GM23248 (cell line): ENCODE data around the gene ATP8B3. TPM values are rescaled to one million over a fixed set of nuclear protein-coding genes. Genes with fewer than 3 reads are reported as not detected.

ENCODE experiments used
- DNase-seq: peaks from one replicate; pipeline ENCODE4 v3.0.0-alpha.2; 2015
- H2AFZ ChIP-seq: fragments of 200-600 bp; sonication (generic); 2 replicates; pipeline ENCODE4 v1.6.1; 2016; ENCODE audit warnings: antibody characterized with exemption
- H3F3A ChIP-seq: fragments of 200-600 bp; sonication (generic); 2 replicates; pipeline ENCODE4 v1.6.1; 2016; ENCODE audit warnings: mild to moderate bottlenecking, antibody characterized with exemption, mixed run types; ENCODE audit not compliant: insufficient read depth
- H3K27ac ChIP-seq: fragments of 200-600 bp; sonication (generic); 2 replicates; pipeline ENCODE4 v1.5.1; 2016; ENCODE audit warnings: mild to moderate bottlenecking
- H3K27me3 ChIP-seq: fragments of 200-600 bp; sonication (generic); replicated peaks from 2 replicates; pipeline ENCODE4 v1.6.1; 2016; ENCODE audit warnings: mild to moderate bottlenecking; ENCODE audit not compliant: insufficient read depth
- H3K36me3 ChIP-seq: fragments of 200-600 bp; sonication (generic); 2 replicates; pipeline ENCODE4 v1.6.1; 2016; ENCODE audit warnings: low read depth, mild to moderate bottlenecking
- H3K4me1 ChIP-seq: fragments of 200-600 bp; sonication (generic); 2 replicates; pipeline ENCODE4 v1.6.1; 2016; ENCODE audit warnings: mild to moderate bottlenecking; ENCODE audit not compliant: insufficient read depth
- H3K4me2 ChIP-seq: fragments of 200-600 bp; sonication (generic); one replicate; pipeline ENCODE4 v1.6.1; 2016; ENCODE audit warnings: mild to moderate bottlenecking; ENCODE audit not compliant: unreplicated experiment
- H3K4me3 ChIP-seq: fragments of 200-600 bp; sonication (generic); 2 replicates; pipeline ENCODE4 v1.5.1; 2016; ENCODE audit warnings: mild to moderate bottlenecking
- H3K79me2 ChIP-seq: fragments of 200-600 bp; sonication (generic); 2 replicates; pipeline ENCODE4 v1.6.1; 2016; ENCODE audit warnings: mild to moderate bottlenecking; ENCODE audit not compliant: insufficient read depth
- H3K9ac ChIP-seq: fragments of 200-600 bp; sonication (generic); 2 replicates; pipeline ENCODE4 v1.6.1; 2016; ENCODE audit warnings: mild to moderate bottlenecking
- H3K9me2 ChIP-seq: fragments of 200-600 bp; sonication (generic); 2 replicates; pipeline ENCODE4 v1.6.1; 2016; ENCODE audit warnings: mixed run types, mild to moderate bottlenecking, moderate library complexity; ENCODE audit not compliant: insufficient read depth
- H3K9me3 ChIP-seq: fragments of 200-600 bp; sonication (generic); one replicate; pipeline ENCODE4 v1.6.1; 2017; ENCODE audit warnings: low read depth
- H4K20me1 ChIP-seq: fragments of 200-600 bp; sonication (generic); 2 replicates; pipeline ENCODE4 v1.6.0; 2016; ENCODE audit not compliant: insufficient read depth
- EZH2 ChIP-seq: fragments of 200-600 bp; sonication (generic); IDR thresholded peaks from 2 replicates; pipeline ENCODE4 v1.6.1; 2018; ENCODE audit warnings: antibody characterized with exemption, mild to moderate bottlenecking; ENCODE audit not compliant: insufficient read depth, poor library complexity, severe bottlenecking
- EZH2phosphoT487 ChIP-seq: fragments of 200-600 bp; sonication (generic); IDR thresholded peaks from 2 replicates; pipeline ENCODE4 v1.6.1; 2018; ENCODE audit warnings: antibody characterized with exemption, moderate library complexity, mild to moderate bottlenecking, low read depth; ENCODE audit not compliant: insufficient read depth
- WGBS, 2 experiments: methylation state at CpG; one replicate each; pipeline ENCODE4 v1.1.6; 2015 to 2017; ENCODE audit warnings: low lambda C conversion rate in 2 of 2, low coverage in 1 of 2; ENCODE audit errors: missing lambda C conversion rate in 2 of 2; 5-methylcytosine and 5-hydroxymethylcytosine counted together
- in situ Hi-C: fragments of 300-500 bp; cut with MboI; formaldehyde crosslinking; loops from 2 replicates; pipeline ENCODE4 v1.15.0; 2020
- microRNA counts: library from miRNA; unstranded; fragments of <30 nt; microRNA quantifications from one replicate; lab custom pipeline; 2016
- microRNA-seq: library from miRNA; unstranded; fragments of <30 nt; microRNA quantifications from one replicate; pipeline ENCODE4, GENCODE V29; 2016; ENCODE audit warnings: borderline number of aligned reads
- polyA plus RNA-seq: library from polyadenylated mRNA; unstranded; fragments of >200 nt; fragmentation: Nextera tagmentation; extraction: Ambion mirVana; gene quantifications from 2 replicates; pipeline ENCODE4 v1.2.1, GENCODE V29; 2016
- total RNA-seq: library from RNA; depleted of rRNA; stranded (reverse); fragments of >200 nt; shearing (Covaris generic); gene quantifications from 2 replicates; pipeline ENCODE4 v1.2.3, GENCODE V29; 2014; rRNA removed

ATP8B3 gene
- total and polyA plus RNA-seq, 2 experiments from 2014 or later: 0.32 to 1.8 TPM

- in situ Hi-C loops: no loop called here
- H3K4me1 ChIP-seq: no peaks in the 10 kb centered on the region
- TF ChIP-seq EZH2: no peak
- no peak for TF ChIP-seq EZH2phosphoT487
These were observed 75.8 kb downstream of the ATP8B3 start for GRCh38 chr19:1736280-1736679.

GRCh38 chr19:1734321-1734966 is 77.6 kb downstream of the ATP8B3 start:
- WGBS, 2 experiments: 14 to 16% methylated on average over 28 of the region's 28 CpGs
- DNase-seq: no peak

More at GRCh38 chr19:1736280-1736679, 75.8 kb downstream of the ATP8B3 start:
- no peaks in the 10 kb centered on the region for H3K9me3 ChIP-seq
- H3K9me2 ChIP-seq: no peaks in the 10 kb centered on the region
- no peak for DNase-seq
- H3F3A ChIP-seq: no peaks in the 10 kb centered on the region
- no peaks in the 10 kb centered on the region for H4K20me1 ChIP-seq
- no peaks in the 10 kb centered on the region for H3K79me2 ChIP-seq
- peaks cover 33% of the 10 kb centered on the region for H3K27me3 ChIP-seq
- no peak overlapping the region for H3K9ac ChIP-seq
- no peak overlapping the region for H2AFZ ChIP-seq
- no peak overlapping the region for H3K27ac ChIP-seq
- no peak overlapping the region for H3K4me2 ChIP-seq
- 51 to 64% methylated on average over 3 of the region's 3 CpGs for WGBS, 2 experiments
- H3K4me3 ChIP-seq: no peak overlapping the region
- no peaks in the 10 kb centered on the region for H3K36me3 ChIP-seq

More at GRCh38 chr19:1734321-1734966, 77.6 kb downstream of the ATP8B3 start:
- no peak for TF ChIP-seq EZH2phosphoT487
- no peak for TF ChIP-seq EZH2
- Histone ChIP-seq H3K36me3 (no peaks in the 10 kb centered on the region), H3F3A (no peaks in the 10 kb centered on the region), H3K27me3 (peaks cover 33% of the 10 kb centered on the region), H3K9ac (no peak overlapping the region), H3K27ac (no peak overlapping the region), H2AFZ (no peak overlapping the region), H3K4me1 (no peaks in the 10 kb centered on the region), H3K9me2 (no peaks in the 10 kb centered on the region), H3K9me3 (no peaks in the 10 kb centered on the region), H3K4me3 (no peak overlapping the region), H4K20me1 (no peaks in the 10 kb centered on the region), H3K4me2 (no peak overlapping the region), H3K79me2 (no peaks in the 10 kb centered on the region)
- in situ Hi-C loops: no loop called here

MicroRNAs encoded within 50 kb of the gene (microRNA counts, 767-probe panel; counts per million panel counts)
- 447 counts per million, percentile 86 among the panel's probes with 10 or more counts for microRNA hsa-miR-1909-3p (lab: Ali Mortazavi, UCI)

Small RNAs within 50 kb of the gene (microRNA-seq; reads per million reads assigned to microRNA genes)
- 7.7 reads per million, percentile 12 among the genes with 10 or more reads in this experiment for gene MIR1909

Other genes with a start within 250 kb of the ATP8B3 start
- gene MEX3D, start 244.0 kb downstream of the ATP8B3 start, total RNA-seq: 50.3 and 50.6 TPM in 2 replicates
- gene MEX3D, start 244.0 kb downstream of the ATP8B3 start, polyA plus RNA-seq: 2.6 and 3.0 TPM in 2 replicates
- 134 and 153 TPM in 2 replicates for gene MBD3, start 219.4 kb downstream of the ATP8B3 start, total RNA-seq
- 24.5 and 26.4 TPM in 2 replicates for gene MBD3, start 219.4 kb downstream of the ATP8B3 start, polyA plus RNA-seq
- gene UQCR11, start 206.8 kb downstream of the ATP8B3 start, total RNA-seq: 49.3 and 53.0 TPM in 2 replicates
- gene UQCR11, start 206.8 kb downstream of the ATP8B3 start, polyA plus RNA-seq: 669 and 684 TPM in 2 replicates
- 58.9 and 60.6 TPM in 2 replicates for gene TCF3, start 159.7 kb downstream of the ATP8B3 start, total RNA-seq
- 16.2 and 18.3 TPM in 2 replicates for gene TCF3, start 159.7 kb downstream of the ATP8B3 start, polyA plus RNA-seq
- gene ONECUT3, start 58.8 kb downstream of the ATP8B3 start, total RNA-seq: not detected in 2 replicates
- gene ONECUT3, start 58.8 kb downstream of the ATP8B3 start, polyA plus RNA-seq: not detected in 2 replicates
- 4.2 and 5.2 TPM in 2 replicates for gene REXO1, start 36.2 kb upstream of the ATP8B3 start, total RNA-seq
- 4.2 and 4.9 TPM in 2 replicates for gene REXO1, start 36.2 kb upstream of the ATP8B3 start, polyA plus RNA-seq
- gene KLF16, start 51.3 kb upstream of the ATP8B3 start, total RNA-seq: 8.9 and 11.0 TPM in 2 replicates
- gene KLF16, start 51.3 kb upstream of the ATP8B3 start, polyA plus RNA-seq: 4.2 and 4.6 TPM in 2 replicates
- 147 and 157 TPM in 2 replicates for gene ABHD17A, start 73.2 kb upstream of the ATP8B3 start, total RNA-seq
- 37.6 and 39.4 TPM in 2 replicates for gene ABHD17A, start 73.2 kb upstream of the ATP8B3 start, polyA plus RNA-seq
- 0.22 and 3.2 TPM in 2 replicates for gene ADAT3, start 93.1 kb upstream of the ATP8B3 start, total RNA-seq
- 2.4 and 3.2 TPM in 2 replicates for gene ADAT3, start 93.1 kb upstream of the ATP8B3 start, polyA plus RNA-seq
- 110 and 185 TPM in 2 replicates for gene SCAMP4, start 93.1 kb upstream of the ATP8B3 start, total RNA-seq
- 73.9 and 81.9 TPM in 2 replicates for gene SCAMP4, start 93.1 kb upstream of the ATP8B3 start, polyA plus RNA-seq
- 76.6 and 81.4 TPM in 2 replicates for gene CSNK1G2, start 128.9 kb upstream of the ATP8B3 start, total RNA-seq
- 9.5 and 15.2 TPM in 2 replicates for gene CSNK1G2, start 128.9 kb upstream of the ATP8B3 start, polyA plus RNA-seq
- 69.5 and 72.0 TPM in 2 replicates for gene BTBD2, start 203.4 kb upstream of the ATP8B3 start, total RNA-seq
- gene BTBD2, start 203.4 kb upstream of the ATP8B3 start, polyA plus RNA-seq: 6.8 and 9.0 TPM in 2 replicates
- gene MKNK2, start 239.0 kb upstream of the ATP8B3 start, total RNA-seq: 78.6 and 83.2 TPM in 2 replicates
- 28.9 and 37.6 TPM in 2 replicates for gene MKNK2, start 239.0 kb upstream of the ATP8B3 start, polyA plus RNA-seq